K562 (cell line): ENCODE data around the gene PFKFB2. TPM values are rescaled to one million over a fixed set of nuclear protein-coding genes. Genes with fewer than 3 reads are reported as not detected.

Source experiments
- ADNP ChIP-seq: fragments of 200-800 bp; sonication (Bioruptor generic); IDR thresholded peaks from 2 replicates; pipeline ENCODE4 v1.6.1; 2016; ENCODE audit warnings: missing genetic modification characterization, missing compliant biosample characterization
- CBX8 ChIP-seq: fragments of 200-600 bp; sonication (generic); IDR thresholded peaks from 2 replicates; pipeline ENCODE4 v1.6.1; 2012; ENCODE audit warnings: borderline replicate concordance, mixed run types, low read depth, mild to moderate bottlenecking, moderate library complexity, mixed read lengths, low read length, control low read depth, inconsistent platforms; ENCODE audit not compliant: poor library complexity, severe bottlenecking; ENCODE audit errors: extremely low read depth
- GTF2B ChIP-seq: IDR thresholded peaks from 2 replicates; pipeline ENCODE4 v1.6.1; 2011; ENCODE audit not compliant: insufficient read length; ENCODE audit errors: extremely low read depth
- HMG20B ChIP-seq: fragments of 250-450 bp; sonication (Bioruptor Pico); IDR thresholded peaks from 2 replicates; pipeline ENCODE4 v1.5.0; 2021; ENCODE audit warnings: mild to moderate bottlenecking
- MEIS2 ChIP-seq: fragments of 450-650 bp; IDR thresholded peaks from 2 replicates; pipeline ENCODE4 v1.6.1; 2014; ENCODE audit warnings: mild to moderate bottlenecking; ENCODE audit not compliant: partially characterized antibody
- NCOA6 ChIP-seq: fragments of 450-650 bp; IDR thresholded peaks from 2 replicates; pipeline ENCODE4 v1.6.1; 2017; ENCODE audit warnings: mild to moderate bottlenecking
- NFIX ChIP-seq: fragments of 250-450 bp; sonication (Bioruptor Pico); IDR thresholded peaks from 2 replicates; pipeline ENCODE4 v1.4.0; 2020; ENCODE audit warnings: low read depth, mild to moderate bottlenecking, moderate library complexity
- PHF20 ChIP-seq: fragments of 450-650 bp; IDR thresholded peaks from 2 replicates; pipeline ENCODE4 v1.6.1; 2018; ENCODE audit not compliant: partially characterized antibody
- PML ChIP-seq: IDR thresholded peaks from 2 replicates; pipeline ENCODE4 v1.6.1; 2012; ENCODE audit warnings: low read length, inconsistent platforms
- PRPF4 ChIP-seq: fragments of 200-400 bp; formaldehyde crosslinking; IDR thresholded peaks from one replicate; pipeline ENCODE4 v1.6.1; 2017; ENCODE audit warnings: low read length, low read depth, mild to moderate bottlenecking; ENCODE audit not compliant: insufficient read depth, poor library complexity, severe bottlenecking
- SMAD1 ChIP-seq: fragments of 150-350 bp; IDR thresholded peaks from 2 replicates; pipeline ENCODE4 v1.6.1; 2014; ENCODE audit warnings: low read length, low read depth; ENCODE audit not compliant: partially characterized antibody
- TFAM ChIP-seq: fragments of 250-450 bp; sonication (Bioruptor Pico); conservative IDR thresholded peaks from 2 replicates; pipeline ENCODE4 v1.5.0; 2021; ENCODE audit warnings: mild to moderate bottlenecking, moderate library complexity
- TFE3 ChIP-seq: fragments of 450-650 bp; formaldehyde crosslinking; IDR thresholded peaks from 2 replicates; pipeline ENCODE4 v1.4.0; 2020; ENCODE audit warnings: mild to moderate bottlenecking, mixed read lengths
- U2AF2 ChIP-seq: fragments of 200-400 bp; formaldehyde crosslinking; optimal IDR thresholded peaks from 2 replicates; pipeline ENCODE3; 2017; ENCODE audit warnings: low read depth, mild to moderate bottlenecking, low read length
- UBTF ChIP-seq, 2 experiments: IDR thresholded peaks; 2 replicates each; pipeline ENCODE4 v1.6.1; 2012; ENCODE audit warnings: improper control_type of control experiment in 2 of 2, low read depth in 2 of 2, low read length in 2 of 2, borderline replicate concordance in 1 of 2
- ZFP30 ChIP-seq: fragments of 250-450 bp; sonication (Bioruptor Pico); IDR thresholded peaks from 2 replicates; pipeline ENCODE4 v1.8.0; 2022; ENCODE audit warnings: moderate library complexity, mild to moderate bottlenecking, inconsistent platforms, borderline replicate concordance
- ZNF212 ChIP-seq: fragments of 450-650 bp; formaldehyde crosslinking; IDR thresholded peaks from 2 replicates; pipeline ENCODE4 v1.4.0; 2020; ENCODE audit warnings: mild to moderate bottlenecking
- ZNF263 ChIP-seq: sonication (generic); formaldehyde crosslinking; IDR thresholded peaks from 2 replicates; pipeline ENCODE4 v1.8.0; 2022; ENCODE audit warnings: mild to moderate bottlenecking, missing genetic modification reagents, borderline replicate concordance
- ZNF444 ChIP-seq: fragments of 250-450 bp; sonication (Bioruptor Pico); IDR thresholded peaks from 2 replicates; pipeline ENCODE4 v1.4.0; 2020; ENCODE audit warnings: mild to moderate bottlenecking, moderate library complexity
- polyA plus RNA-seq, 8 experiments: library from polyadenylated mRNA; depleted of rRNA in 4 of 8; stranded (reverse) in 5 of 8; unstranded in 3 of 8; fragments of >200 nt; fragmentation: Nextera tagmentation in 2 of 8; fragmentation: Illumina TruSeq in 1 of 8; extraction: Ambion mirVana in 2 of 8; extraction: Trizol in 1 of 8; gene quantifications; 2 replicates each; pipeline versions ENCODE4 v1.2.1 to v1.2.3, GENCODE V29; 2011 to 2014; ENCODE audit warnings: inconsistent platforms in 1 of 8, missing spikeins in 1 of 8
- total RNA-seq, 7 experiments: library from RNA; depleted of rRNA in 6 of 7; stranded (reverse); fragments of >200 nt in 6 of 7; fragmentation: Illumina TruSeq in 2 of 7; extraction: Trizol in 2 of 7; gene quantifications; 2 replicates each; pipeline versions ENCODE4 v1.2.1 to v1.2.3, GENCODE V29; 2011 to 2021; ENCODE audit warnings: low replicate concordance in 1 of 7
- TF ChIP-seq, protein P1 (sequence below): sonication (generic); formaldehyde crosslinking; IDR thresholded peaks from 2 replicates; pipeline ENCODE4 v1.5.0; 2020; ENCODE audit warnings: missing genetic modification reagents
- TF ChIP-seq, protein P2 (sequence below): fragments of 250-450 bp; sonication (Bioruptor Pico); IDR thresholded peaks from 2 replicates; pipeline ENCODE4 v1.5.0; 2021

Gene PFKFB2
- total and polyA plus RNA-seq, 9 of the 15 experiments (the other 6 are each of a cell fraction or from before 2014, with no cell fraction given): 6.9 to 26.0 (median 16.4) TPM

GRCh38 chr1:207021139-207021861 is 31.8 kb upstream of the PFKFB2 start (continued):
- TF ChIP-seq UBTF (IDR thresholded peaks at IDR 0.05; ENCODE audit: borderline replicate concordance in 1 of 2, low read depth in 2 of 2, low read length in 2 of 2): peak; percentile 42 to 77; a peak in 1 of 4 replicates
- no peak for TF ChIP-seq PHF20
- TF ChIP-seq ZFP30 (CRISPR knock-in tag): no peak
- TF ChIP-seq PML: peak; percentile 94
- TF ChIP-seq GTF2B: no peak
- TF ChIP-seq PRPF4: no peak
- no peak for TF ChIP-seq HMG20B (CRISPR knock-in tag)
- no peak for TF ChIP-seq TFAM (CRISPR knock-in tag)
- TF ChIP-seq NCOA6: no peak
- TF ChIP-seq, protein P1, sequence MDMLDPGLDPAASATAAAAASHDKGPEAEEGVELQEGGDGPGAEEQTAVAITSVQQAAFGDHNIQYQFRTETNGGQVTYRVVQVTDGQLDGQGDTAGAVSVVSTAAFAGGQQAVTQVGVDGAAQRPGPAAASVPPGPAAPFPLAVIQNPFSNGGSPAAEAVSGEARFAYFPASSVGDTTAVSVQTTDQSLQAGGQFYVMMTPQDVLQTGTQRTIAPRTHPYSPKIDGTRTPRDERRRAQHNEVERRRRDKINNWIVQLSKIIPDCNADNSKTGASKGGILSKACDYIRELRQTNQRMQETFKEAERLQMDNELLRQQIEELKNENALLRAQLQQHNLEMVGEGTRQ (CRISPR knock-in tag): no peak
- TF ChIP-seq TFE3 (CRISPR knock-in tag): no peak
- TF ChIP-seq MEIS2: peak; percentile 99
- TF ChIP-seq CBX8: no peak
- no peak for TF ChIP-seq ADNP
- no peak for TF ChIP-seq NFIX (CRISPR knock-in tag)
- no peak for TF ChIP-seq ZNF212 (CRISPR knock-in tag)
- no peak; the same call in 1 of the 2 replicates for TF ChIP-seq ZNF263
- TF ChIP-seq SMAD1: no peak
- TF ChIP-seq U2AF2: no peak
- TF ChIP-seq, protein P2, sequence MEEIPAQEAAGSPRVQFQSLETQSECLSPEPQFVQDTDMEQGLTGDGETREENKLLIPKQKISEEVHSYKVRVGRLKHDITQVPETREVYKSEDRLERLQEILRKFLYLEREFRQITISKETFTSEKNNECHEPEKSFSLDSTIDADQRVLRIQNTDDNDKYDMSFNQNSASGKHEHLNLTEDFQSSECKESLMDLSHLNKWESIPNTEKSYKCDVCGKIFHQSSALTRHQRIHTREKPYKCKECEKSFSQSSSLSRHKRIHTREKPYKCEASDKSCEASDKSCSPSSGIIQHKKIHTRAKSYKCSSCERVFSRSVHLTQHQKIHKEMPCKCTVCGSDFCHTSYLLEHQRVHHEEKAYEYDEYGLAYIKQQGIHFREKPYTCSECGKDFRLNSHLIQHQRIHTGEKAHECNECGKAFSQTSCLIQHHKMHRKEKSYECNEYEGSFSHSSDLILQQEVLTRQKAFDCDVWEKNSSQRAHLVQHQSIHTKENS (CRISPR knock-in tag): no peak
- 0 out of 2 replicates have a peak, but pooled peaks have one; percentile 35 for TF ChIP-seq ZNF444 (CRISPR knock-in tag)
